Occipital lobe (tissue), 2 donors: ENCODE data around the gene TPT1. TPM values are rescaled to one million over a fixed set of nuclear protein-coding genes. Genes with fewer than 3 reads are reported as not detected.

Source experiments
- DNase-seq: peaks from one replicate; lab custom pipeline; 2025; lab: John Stamatoyannopoulos, UW
- total RNA-seq: library from RNA; depleted of rRNA; stranded (reverse); fragments of >200 nt; gene quantifications from one replicate; pipeline ENCODE4 v1.2.3, GENCODE V29; 2014

The TPT1 gene
- total RNA-seq, 1 donor from 2014 or later, result 2,066 TPM

GRCh38 chr13:45335397-45336024 is 5.5 kb downstream of the TPT1 start:
- DNase-seq, result no peak

GRCh38 chr13:45333977-45334922 is 6.7 kb downstream of the TPT1 start:
- DNase-seq, result no peak

GRCh38 chr13:45333251-45333976 is 7.6 kb downstream of the TPT1 start:
- DNase-seq, result no peak

GRCh38 chr13:45332831-45333219 is 8.2 kb downstream of the TPT1 start:
- DNase-seq, result no peak

GRCh38 chr13:45332036-45332830 is 8.8 kb downstream of the TPT1 start:
- no peak for DNase-seq

GRCh38 chr13:45331692-45332035 is 9.3 kb downstream of the TPT1 start:
- DNase-seq, result no peak

GRCh38 chr13:45331123-45331619 is 9.8 kb downstream of the TPT1 start:
- no peak for DNase-seq

- DNase-seq, result no peak
Observed at GRCh38 chr13:45328661-45329111, 12.3 kb downstream of the TPT1 start.

- DNase-seq, result no peak
Observed at GRCh38 chr13:45327253-45327955, 13.6 kb downstream of the TPT1 start.

GRCh38 chr13:45325806-45326205 is 15.2 kb downstream of the TPT1 start:
- peak; percentile 58 for DNase-seq

- DNase-seq, result no peak
Observed at GRCh38 chr13:45320876-45321629, 19.9 kb downstream of the TPT1 start.

- no peak for DNase-seq
Observed at GRCh38 chr13:45316996-45317395, 24.0 kb downstream of the TPT1 start.

GRCh38 chr13:45316338-45316737 is 24.6 kb downstream of the TPT1 start:
- no peak for DNase-seq

GRCh38 chr13:45315520-45316167 is 25.3 kb downstream of the TPT1 start:
- no peak for DNase-seq

GRCh38 chr13:45314822-45315221 is 26.2 kb downstream of the TPT1 start:
- no peak for DNase-seq

- DNase-seq, result no peak
Observed at GRCh38 chr13:45310341-45311131, 30.4 kb downstream of the TPT1 start.

GRCh38 chr13:45306966-45307365 is 34.0 kb downstream of the TPT1 start:
- peak; percentile 32 for DNase-seq

- DNase-seq, result no peak
Observed at GRCh38 chr13:45305079-45305478, 35.9 kb downstream of the TPT1 start.
